GOT3 (cell line): ENCODE measurements around the gene NUP85.
"Not testable (repeated sequence)": the region's sequence is repeated elsewhere in the genome, so short reads cannot be mapped to it uniquely, and the experiment has no call there.

Experiments used
- DNase-seq: peaks from one replicate; lab custom pipeline; 2025; ENCODE audit warnings: mixed read lengths; lab: John Stamatoyannopoulos, UW

NUP85 gene

GRCh38 chr17:75205037-75205792 is at the start of gene NUP85:
TSS of gene NUP85 (plus strand) at chr17:75205679. CDS start at chr17:75205762, 83 bp downstream.
- DNase-seq, result peak; percentile 90

DNA sequence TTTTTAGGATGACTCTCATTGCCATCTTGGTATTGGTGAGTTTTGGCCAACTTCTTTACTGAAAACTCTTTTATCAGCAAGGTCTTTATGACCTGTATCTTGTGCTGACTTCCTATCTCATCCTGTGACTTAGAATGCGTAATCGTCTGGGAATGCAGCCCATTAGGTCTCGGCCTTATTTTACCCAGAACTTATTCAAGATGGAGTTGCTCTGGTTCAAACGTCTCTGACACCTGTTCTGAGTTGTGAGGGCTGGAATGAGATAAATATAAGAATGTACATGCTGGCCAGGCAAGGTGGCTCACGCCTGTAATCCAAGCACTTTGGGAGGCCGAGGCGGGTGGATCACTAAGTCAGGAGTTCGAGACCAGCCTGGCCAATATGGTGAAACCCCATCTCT is 47.0 kb upstream of the NUP85 start:
- DNase-seq, result not testable (repeated sequence)

GRCh38 chr17:75159196-75160031 is 46.1 kb upstream of the NUP85 start:
- DNase-seq, result no peak

DNA sequence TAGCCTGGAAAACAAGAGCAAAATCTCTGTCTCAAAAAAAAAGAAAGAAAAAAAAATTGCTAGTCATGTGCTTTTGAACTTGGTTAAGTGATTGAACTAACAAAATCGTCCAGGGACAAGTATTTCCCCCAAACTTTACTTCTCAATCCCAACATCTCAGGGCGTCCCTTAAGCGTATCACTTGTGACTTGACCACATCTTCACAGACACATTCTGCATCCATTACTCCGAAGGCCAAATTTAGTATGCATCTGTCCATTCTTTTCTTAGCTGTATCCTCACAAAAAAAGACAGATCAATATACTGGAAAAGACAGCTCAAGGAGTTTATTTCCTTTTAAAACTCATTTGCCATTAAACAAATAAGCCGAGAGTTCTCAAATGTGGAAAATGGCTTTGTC is 45.3 kb upstream of the NUP85 start:
- DNase-seq, result no peak

DNA sequence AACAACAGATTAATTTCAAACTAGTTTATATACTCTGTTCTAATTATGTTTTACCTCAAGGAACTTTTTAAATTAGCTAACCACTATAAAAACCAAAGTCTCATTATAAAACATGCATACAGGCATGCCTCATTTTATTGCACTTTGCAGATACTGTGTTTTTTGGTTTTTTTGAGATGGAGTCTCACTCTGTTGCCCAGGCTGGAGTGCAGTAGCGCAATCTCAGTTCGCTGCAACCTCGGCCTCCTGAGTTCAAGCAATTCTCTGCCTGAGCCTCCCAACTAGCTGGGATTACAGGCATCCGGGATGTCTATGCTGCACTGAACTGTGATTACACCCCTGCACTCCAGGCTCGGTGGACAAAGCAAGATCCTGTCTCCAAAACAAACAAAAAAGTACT is 42.4 kb upstream of the NUP85 start:
- DNase-seq, result no peak

- DNase-seq, result not testable (repeated sequence)
Measured at GRCh38 chr17:75164606-75165005, 40.9 kb upstream of the NUP85 start.

- DNase-seq, result no peak
Measured at GRCh38 chr17:75168998-75169397, 36.5 kb upstream of the NUP85 start.

GRCh38 chr17:75173526-75173925 is 32.0 kb upstream of the NUP85 start:
- DNase-seq, result no peak

DNA sequence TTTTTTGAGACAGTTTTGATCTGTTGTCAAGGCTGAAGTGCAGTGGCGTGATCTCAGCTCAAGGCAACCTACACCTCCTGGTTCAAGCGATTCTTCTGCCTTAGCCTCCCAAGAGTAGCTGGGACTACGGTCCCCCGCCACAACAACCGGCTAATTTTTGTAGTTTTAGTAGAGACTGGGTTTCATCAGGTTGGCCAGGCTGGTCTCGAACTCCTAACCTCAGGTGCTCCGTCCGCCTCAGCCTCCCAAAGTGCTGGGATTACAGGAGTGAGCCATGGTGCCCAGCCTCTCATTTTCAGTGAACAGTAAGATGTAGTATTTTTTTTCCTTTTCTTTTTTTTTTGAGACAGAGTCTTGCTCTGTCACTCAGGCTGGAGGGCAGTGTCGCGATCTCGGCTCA is 30.5 kb upstream of the NUP85 start:
- no peak for DNase-seq

GRCh38 chr17:75176625-75177024 is 28.9 kb upstream of the NUP85 start:
- no peak for DNase-seq

DNA sequence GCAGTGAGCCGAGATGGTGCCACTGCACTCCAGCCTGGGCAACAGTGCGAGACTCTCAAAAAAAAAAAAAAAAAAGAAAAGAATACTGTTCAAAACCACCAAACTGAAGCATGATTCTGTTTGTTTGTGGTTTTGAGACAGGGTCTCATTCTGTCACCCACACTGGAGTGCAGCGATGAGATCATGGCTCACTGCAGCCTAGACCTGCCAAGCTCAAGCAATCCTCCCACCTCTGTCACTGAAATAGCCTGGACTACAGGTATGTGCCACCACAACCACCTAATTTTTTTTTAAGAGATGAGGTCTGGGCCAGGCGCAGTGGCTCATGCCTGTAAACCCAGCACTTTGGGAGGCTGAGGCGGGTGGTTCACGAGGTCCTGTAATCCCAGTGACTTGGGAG is 27.0 kb upstream of the NUP85 start:
- no peak for DNase-seq

DNA sequence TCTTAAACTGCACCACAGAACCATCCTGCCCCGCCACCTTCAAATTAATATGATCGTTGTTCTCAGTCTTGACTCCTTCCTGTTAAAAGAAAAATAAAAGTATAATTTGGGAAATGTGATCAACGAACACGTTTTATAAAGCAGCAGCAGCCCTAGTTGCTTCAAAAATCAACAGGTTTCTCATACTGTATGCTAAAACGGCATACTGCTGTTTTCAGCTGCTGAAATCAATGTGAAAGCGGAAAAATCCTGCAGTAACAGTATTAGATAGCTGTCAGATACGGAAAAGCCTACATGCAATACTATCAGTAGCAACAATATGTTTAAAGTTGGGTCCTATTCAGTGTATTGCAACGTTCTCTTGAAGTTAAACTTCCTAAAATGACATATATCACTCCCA is 24.4 kb upstream of the NUP85 start:
- no peak for DNase-seq

DNA sequence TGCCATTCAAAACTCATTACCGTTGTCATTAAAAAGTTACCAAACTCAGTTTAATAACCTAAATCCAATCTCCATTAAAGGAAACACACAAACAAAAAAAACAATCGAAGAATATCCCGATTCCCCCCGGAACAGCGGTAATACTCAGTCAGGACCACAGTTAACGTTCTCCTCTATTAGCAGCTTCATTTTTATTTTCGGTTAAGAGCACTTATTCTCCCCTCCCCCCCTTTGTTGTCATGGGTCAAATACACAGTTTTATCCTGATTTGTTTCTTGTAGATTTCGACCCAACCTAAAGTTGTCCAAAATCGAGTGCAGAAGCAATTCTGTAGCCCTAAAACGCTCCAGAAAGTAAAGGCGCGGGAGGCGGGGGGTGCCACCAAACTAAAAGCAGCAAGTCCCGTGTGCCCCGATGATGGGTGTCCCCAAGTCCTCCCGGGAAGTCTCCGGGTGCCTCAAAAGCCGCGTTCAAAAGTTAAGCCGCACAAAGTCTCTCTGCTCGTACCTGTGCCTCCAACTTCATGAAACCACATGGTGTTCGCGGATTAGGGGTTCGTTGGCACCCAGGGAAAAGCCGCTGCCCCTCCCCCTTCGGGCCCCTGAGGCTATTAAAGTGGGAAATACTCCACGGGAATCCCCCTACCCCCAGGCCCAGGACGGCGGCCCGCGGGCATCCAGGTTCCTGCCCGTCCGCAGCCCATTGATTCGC is 23.7 kb upstream of the NUP85 start:
- DNase-seq, result no peak

- no peak for DNase-seq
Measured at GRCh38 chr17:75182319-75182568, 23.2 kb upstream of the NUP85 start.

GRCh38 chr17:75182569-75183436 is 22.7 kb upstream of the NUP85 start, which contains the start of gene SUMO2:
TSS of gene SUMO2 (minus strand) at chr17:75182959. CDS start at chr17:75182834, 125 bp downstream.
- peak; percentile 75 for DNase-seq

DNA sequence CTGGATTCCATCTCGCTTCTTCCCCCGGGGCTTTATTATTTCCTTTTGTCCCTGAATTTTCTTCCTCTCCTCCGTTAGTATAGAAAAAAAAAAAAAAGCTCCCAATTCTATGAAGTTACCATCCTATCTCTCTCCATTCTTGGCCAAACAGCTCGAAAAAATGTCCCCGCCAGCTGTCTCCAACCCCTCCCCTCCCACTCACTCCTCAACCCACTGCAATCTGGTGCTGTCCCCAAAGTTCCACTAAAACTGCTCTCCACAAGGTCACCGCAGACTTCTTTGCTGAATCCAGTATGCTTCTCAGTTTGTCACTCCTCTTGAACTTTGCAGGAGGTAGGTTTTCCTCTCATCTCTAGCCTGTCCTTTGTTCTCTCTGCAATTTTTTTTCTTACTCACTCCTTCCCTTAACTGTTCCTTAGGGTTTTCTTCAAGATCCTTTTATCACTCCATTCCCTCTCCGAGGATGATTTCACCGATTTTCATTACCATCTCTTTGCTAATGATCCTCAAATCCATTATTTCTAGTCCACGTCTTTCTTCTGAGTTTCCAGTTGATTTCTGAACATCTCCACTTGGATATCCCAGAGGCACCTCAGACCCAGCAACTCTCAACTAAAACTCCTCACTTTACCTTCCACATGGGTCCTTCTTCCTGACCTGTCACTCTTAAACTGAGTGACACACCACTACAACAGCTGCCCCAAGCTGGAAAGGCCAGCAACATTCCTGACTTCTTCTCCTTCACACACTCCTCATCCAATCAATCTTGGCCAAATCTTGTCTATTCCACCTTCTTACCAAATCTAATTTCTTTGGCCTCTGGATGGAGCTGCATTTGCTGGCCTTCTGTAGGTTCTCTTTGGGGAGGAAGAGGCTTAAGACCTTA is 21.2 kb upstream of the NUP85 start:
- no peak for DNase-seq

- DNase-seq, result no peak
Measured at GRCh38 chr17:75188614-75189013, 16.9 kb upstream of the NUP85 start.

- DNase-seq, result no peak
Measured at GRCh38 chr17:75191584-75191983, 13.9 kb upstream of the NUP85 start.

GRCh38 chr17:75194879-75195278 is 10.6 kb upstream of the NUP85 start:
- no peak for DNase-seq

DNA sequence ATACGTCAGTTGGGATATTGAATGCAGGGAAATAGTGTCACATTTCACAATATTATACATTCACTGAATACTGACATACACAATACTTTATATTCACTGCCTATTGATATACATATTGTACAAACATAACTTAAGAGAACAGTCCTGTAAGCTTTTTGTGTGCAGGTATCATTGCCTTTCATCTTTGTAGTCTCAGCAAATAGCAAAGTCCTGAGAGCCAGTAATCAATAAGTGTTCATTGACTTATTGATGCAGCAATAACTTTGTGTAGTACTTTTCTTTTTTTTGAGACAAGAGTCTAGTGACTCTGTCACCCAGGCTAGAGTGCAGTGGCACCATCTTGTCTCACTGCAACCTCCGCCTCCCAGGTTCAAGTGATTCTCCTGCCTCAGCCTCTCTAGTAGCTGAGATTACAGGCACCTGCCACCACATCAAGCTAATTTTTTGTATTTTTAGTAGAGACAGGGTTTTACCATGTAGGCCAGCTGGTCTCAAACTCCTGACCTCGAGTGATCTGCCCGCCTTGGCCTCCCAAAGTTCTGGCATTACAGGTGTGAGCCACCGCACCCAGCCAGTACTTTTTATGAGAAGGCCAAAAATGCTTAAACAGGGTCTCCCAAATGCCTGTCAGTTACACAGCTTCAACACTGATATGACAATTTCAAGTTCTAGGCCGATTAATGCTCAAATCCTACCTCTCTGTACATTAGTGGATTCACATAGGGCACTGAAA is 5.4 kb upstream of the NUP85 start:
- no peak for DNase-seq
